Glutamatergic neuron (in vitro differentiated cells): ENCODE measurements around the gene FAM20C. TPM values are rescaled to one million over a fixed set of nuclear protein-coding genes. Genes with fewer than 3 reads are reported as not detected.
A peak's percentile ranks its signal among the peaks of the same experiment; 100 is the strongest.

Source experiments
- DNase-seq: peaks from one replicate; pipeline ENCODE4 v3.0.0; 2022
- H3K27ac Mint-ChIP-seq: one replicate; pipeline ENCODE4 v1.8.0; 2020; ENCODE audit warnings: mild to moderate bottlenecking, mixed read lengths, inconsistent platforms; ENCODE audit not compliant: unreplicated experiment
- H3K27me3 Mint-ChIP-seq: one replicate; pipeline ENCODE4 v1.8.0; 2020; ENCODE audit warnings: mild to moderate bottlenecking, moderate library complexity, mixed read lengths, inconsistent platforms; ENCODE audit not compliant: unreplicated experiment
- H3K36me3 Mint-ChIP-seq: one replicate; pipeline ENCODE4 v1.8.0; 2020; ENCODE audit warnings: mild to moderate bottlenecking, mixed read lengths, inconsistent platforms; ENCODE audit not compliant: unreplicated experiment
- H3K4me1 Mint-ChIP-seq: one replicate; pipeline ENCODE4 v1.8.0; 2020; ENCODE audit warnings: mild to moderate bottlenecking, low read depth, mixed read lengths, inconsistent platforms; ENCODE audit not compliant: unreplicated experiment
- H3K4me3 Mint-ChIP-seq: one replicate; pipeline ENCODE4 v1.8.0; 2020; ENCODE audit warnings: mild to moderate bottlenecking, mixed read lengths, inconsistent platforms; ENCODE audit not compliant: unreplicated experiment
- H3K9me3 Mint-ChIP-seq: one replicate; pipeline ENCODE4 v1.8.0; 2020; ENCODE audit warnings: mild to moderate bottlenecking, moderate library complexity, mixed read lengths, inconsistent platforms; ENCODE audit not compliant: unreplicated experiment
- CTCF ChIP-seq: fragments of 200-600 bp; sonication (generic); IDR thresholded peaks from one replicate; pipeline ENCODE4 v1.5.0; 2021; ENCODE audit not compliant: partially characterized antibody, unreplicated experiment
- total RNA-seq: library from RNA; stranded (reverse); fragmentation: NEBNext Ultra II Directional; extraction: Animal tissue kit (Norgen Biotek cat#: 25700); gene quantifications from one replicate; pipeline ENCODE4 v1.2.1, GENCODE V29; 2021; ENCODE audit not compliant: unreplicated experiment

The FAM20C gene
- total RNA-seq, 1 donor from 2014 or later, result 199 TPM

GRCh38 chr7:219581-220150, 27.3 kb downstream of the FAM20C start:
- H3K36me3 Mint-ChIP-seq, result no peaks in the 10 kb centered on the region
- no peak overlapping the region for H3K27ac Mint-ChIP-seq
- no peak for DNase-seq
- peaks cover 28% of the 10 kb centered on the region for H3K27me3 Mint-ChIP-seq
- TF ChIP-seq CTCF, result no peak
- H3K4me3 Mint-ChIP-seq, result no peak overlapping the region
- H3K9me3 Mint-ChIP-seq, result peaks cover 19% of the 10 kb centered on the region
- H3K4me1 Mint-ChIP-seq, result peaks cover 25% of the 10 kb centered on the region

GRCh38 chr7:220151-220841, 27.9 kb downstream of the FAM20C start:
- DNase-seq, result peak; percentile 61
- Mint-ChIP-seq H3K27me3 (peaks cover 26% of the 10 kb centered on the region), H3K27ac (peak overlapping the region; percentile 62), H3K4me1 (peaks cover 23% of the 10 kb centered on the region), H3K36me3 (no peaks in the 10 kb centered on the region), H3K9me3 (peaks cover 19% of the 10 kb centered on the region), H3K4me3 (peak overlapping the region; percentile 39)
- no peak for TF ChIP-seq CTCF

- no peak for TF ChIP-seq CTCF
- no peak for DNase-seq
- H3K4me1 Mint-ChIP-seq, result peaks cover 18% of the 10 kb centered on the region
- H3K9me3 Mint-ChIP-seq, result peaks cover 18% of the 10 kb centered on the region
- H3K36me3 Mint-ChIP-seq, result no peaks in the 10 kb centered on the region
- peak overlapping the region; percentile 91 for H3K27ac Mint-ChIP-seq
- H3K4me3 Mint-ChIP-seq, result peak overlapping the region; percentile 55
- peaks cover 25% of the 10 kb centered on the region for H3K27me3 Mint-ChIP-seq
Observed at GRCh38 chr7:221978-222715, 29.8 kb downstream of the FAM20C start.

- Mint-ChIP-seq H3K4me3 (peak overlapping the region; percentile 21), H3K27ac (peak overlapping the region; percentile 91), H3K36me3 (no peaks in the 10 kb centered on the region), H3K9me3 (peaks cover 17% of the 10 kb centered on the region), H3K4me1 (peaks cover 15% of the 10 kb centered on the region), H3K27me3 (peaks cover 21% of the 10 kb centered on the region)
- no peak for DNase-seq
- TF ChIP-seq CTCF, result no peak
Observed at GRCh38 chr7:222716-223041, 30.3 kb downstream of the FAM20C start.
